Hepatocyte (in vitro differentiated cells): ENCODE measurements around the gene HYLS1.

ENCODE experiments used
- CTCF ChIP-seq: fragments of 200-600 bp; sonication (generic); IDR thresholded peaks from 2 replicates; pipeline ENCODE4 v1.5.1; 2016; ENCODE audit warnings: antibody characterized with exemption, mild to moderate bottlenecking; ENCODE audit not compliant: poor library complexity
- EZH2 ChIP-seq: fragments of 200-600 bp; sonication (generic); IDR thresholded peaks from 2 replicates; pipeline ENCODE4 v1.6.1; 2016; ENCODE audit warnings: antibody characterized with exemption, mild to moderate bottlenecking, borderline replicate concordance

- TF ChIP-seq CTCF (no peak), EZH2 (no peak)
These were observed 4.6 kb downstream of the HYLS1 start for GRCh38 chr11:125892071-125892470.
